ENCODE results near the gene MRPL54. TPM values are rescaled to one million over a fixed set of nuclear protein-coding genes. Genes with fewer than 3 reads are reported as not detected.

The MRPL54 gene
- polyA plus RNA-seq, 1 donor from 2014 or later, result 74.7 TPM

- Histone ChIP-seq H2AFZ (ENCODE audit: low read depth, low read length) (no peak overlapping the region), H3K9me2 (ENCODE audit: insufficient read depth, low read length) (no peaks in the 10 kb centered on the region), H3F3A (ENCODE audit: insufficient read depth, low read length, poor library complexity, severe bottlenecking) (no peaks in the 10 kb centered on the region), H3K79me2 (replicated peaks; ENCODE audit: insufficient read depth, low read length) (no peaks in the 10 kb centered on the region), H3K9ac (ENCODE audit: low read length) (no peak overlapping the region), H3K9me3 (ENCODE audit: low read length) (no peaks in the 10 kb centered on the region), H3K27ac (ENCODE audit: low read length) (no peak overlapping the region), H3K4me2 (ENCODE audit: low read length) (no peak overlapping the region), H3K36me3 (ENCODE audit: insufficient read depth, low read length) (no peaks in the 10 kb centered on the region), H4K20me1 (ENCODE audit: insufficient read depth) (no peaks in the 10 kb centered on the region), H3K27me3 (ENCODE audit: insufficient read depth, low read depth, low read length) (no peaks in the 10 kb centered on the region), H3K4me3 (ENCODE audit: low read length) (no peak overlapping the region)
- TF ChIP-seq SMC3 (conservative IDR thresholded peaks at IDR 0.05; ENCODE audit: poor library complexity), result no peak
- TF ChIP-seq POLR2AphosphoS5 (IDR thresholded peaks at IDR 0.05), result no peak
- no peak for TF ChIP-seq CTCF (IDR thresholded peaks at IDR 0.05; ENCODE audit: poor library complexity, severe bottlenecking)
- no peak for TF ChIP-seq EZH2 (IDR thresholded peaks at IDR 0.05; ENCODE audit: borderline replicate concordance, insufficient read depth, low read length, poor library complexity, severe bottlenecking)
- TF ChIP-seq TAF1 (IDR thresholded peaks at IDR 0.05; ENCODE audit: low read depth), result no peak
- no peak for TF ChIP-seq EP300 (conservative IDR thresholded peaks at IDR 0.05; ENCODE audit: poor library complexity, severe bottlenecking)
- TF ChIP-seq REST (IDR thresholded peaks at IDR 0.05; ENCODE audit: borderline replicate concordance), result no peak
- TF ChIP-seq RAD21 (conservative IDR thresholded peaks at IDR 0.05), result no peak
- TF ChIP-seq MXI1 (conservative IDR thresholded peaks at IDR 0.05; ENCODE audit: poor library complexity, severe bottlenecking), result no peak
These were observed 28.2 kb upstream of the MRPL54 start for GRCh38 chr19:3734310-3734600.

- no peaks in the 10 kb centered on the region for H3K79me2 ChIP-seq (replicated peaks; ENCODE audit: insufficient read depth, low read length)
- H3K27ac ChIP-seq (ENCODE audit: low read length), result no peak overlapping the region
- H3K27me3 ChIP-seq (ENCODE audit: insufficient read depth, low read depth, low read length), result no peaks in the 10 kb centered on the region
- TF ChIP-seq RAD21 (conservative IDR thresholded peaks at IDR 0.05), result no peak
- no peak for TF ChIP-seq MXI1 (conservative IDR thresholded peaks at IDR 0.05; ENCODE audit: poor library complexity, severe bottlenecking)
- TF ChIP-seq EP300 (conservative IDR thresholded peaks at IDR 0.05; ENCODE audit: poor library complexity, severe bottlenecking), result no peak
- no peak for TF ChIP-seq POLR2AphosphoS5 (IDR thresholded peaks at IDR 0.05)
- no peak for TF ChIP-seq SMC3 (conservative IDR thresholded peaks at IDR 0.05; ENCODE audit: poor library complexity)
- no peak for TF ChIP-seq REST (IDR thresholded peaks at IDR 0.05; ENCODE audit: borderline replicate concordance)
- TF ChIP-seq CTCF (IDR thresholded peaks at IDR 0.05; ENCODE audit: poor library complexity, severe bottlenecking), result no peak
- no peak for TF ChIP-seq TAF1 (IDR thresholded peaks at IDR 0.05; ENCODE audit: low read depth)
- TF ChIP-seq EZH2 (IDR thresholded peaks at IDR 0.05; ENCODE audit: borderline replicate concordance, insufficient read depth, low read length, poor library complexity, severe bottlenecking), result no peak
- H2AFZ ChIP-seq (ENCODE audit: low read depth, low read length), result no peak overlapping the region
- no peaks in the 10 kb centered on the region for H4K20me1 ChIP-seq (ENCODE audit: insufficient read depth)
- H3F3A ChIP-seq (ENCODE audit: insufficient read depth, low read length, poor library complexity, severe bottlenecking), result no peaks in the 10 kb centered on the region
- no peak overlapping the region for H3K4me2 ChIP-seq (ENCODE audit: low read length)
- H3K4me3 ChIP-seq (ENCODE audit: low read length), result no peak overlapping the region
- no peak overlapping the region for H3K9ac ChIP-seq (ENCODE audit: low read length)
- no peaks in the 10 kb centered on the region for H3K9me2 ChIP-seq (ENCODE audit: insufficient read depth, low read length)
- H3K36me3 ChIP-seq (ENCODE audit: insufficient read depth, low read length), result no peaks in the 10 kb centered on the region
- H3K9me3 ChIP-seq (ENCODE audit: low read length), result no peaks in the 10 kb centered on the region
These were observed 26.3 kb upstream of the MRPL54 start for GRCh38 chr19:3736106-3736724.

Measured in neural cell (in vitro differentiated cells).